LoVo (cell line): ENCODE results near the gene RPS6KA2.
"Not testable (repeated sequence)": the region's sequence is repeated elsewhere in the genome, so short reads cannot be mapped to it uniquely, and the experiment has no call there.

ENCODE experiments used
- DNase-seq: peaks from one replicate; pipeline ENCODE4 v3.0.0-alpha.2; 2016; ENCODE audit warnings: low spot score

The RPS6KA2 gene

DNA sequence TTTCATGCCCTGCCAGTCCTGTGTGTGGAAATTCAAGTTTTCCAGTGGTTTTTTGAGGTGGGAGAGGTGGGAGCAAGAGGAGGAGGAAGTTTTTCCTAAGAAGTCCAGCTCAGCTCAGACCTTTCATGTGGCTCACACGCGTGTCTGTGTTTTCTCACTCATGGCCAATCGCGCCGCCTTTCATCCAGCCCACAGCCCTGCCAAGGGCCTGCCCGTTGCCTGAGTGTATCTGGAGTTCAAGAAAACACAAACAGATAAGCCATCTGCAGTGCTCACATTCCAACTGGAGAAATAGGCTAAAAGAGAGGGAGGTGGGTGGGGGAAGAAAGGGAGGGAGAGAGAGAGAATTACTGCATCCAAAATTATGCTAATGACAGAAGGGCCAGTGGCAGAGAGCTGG lies 231.7 kb downstream of the RPS6KA2 start:
- no peak for DNase-seq

DNA sequence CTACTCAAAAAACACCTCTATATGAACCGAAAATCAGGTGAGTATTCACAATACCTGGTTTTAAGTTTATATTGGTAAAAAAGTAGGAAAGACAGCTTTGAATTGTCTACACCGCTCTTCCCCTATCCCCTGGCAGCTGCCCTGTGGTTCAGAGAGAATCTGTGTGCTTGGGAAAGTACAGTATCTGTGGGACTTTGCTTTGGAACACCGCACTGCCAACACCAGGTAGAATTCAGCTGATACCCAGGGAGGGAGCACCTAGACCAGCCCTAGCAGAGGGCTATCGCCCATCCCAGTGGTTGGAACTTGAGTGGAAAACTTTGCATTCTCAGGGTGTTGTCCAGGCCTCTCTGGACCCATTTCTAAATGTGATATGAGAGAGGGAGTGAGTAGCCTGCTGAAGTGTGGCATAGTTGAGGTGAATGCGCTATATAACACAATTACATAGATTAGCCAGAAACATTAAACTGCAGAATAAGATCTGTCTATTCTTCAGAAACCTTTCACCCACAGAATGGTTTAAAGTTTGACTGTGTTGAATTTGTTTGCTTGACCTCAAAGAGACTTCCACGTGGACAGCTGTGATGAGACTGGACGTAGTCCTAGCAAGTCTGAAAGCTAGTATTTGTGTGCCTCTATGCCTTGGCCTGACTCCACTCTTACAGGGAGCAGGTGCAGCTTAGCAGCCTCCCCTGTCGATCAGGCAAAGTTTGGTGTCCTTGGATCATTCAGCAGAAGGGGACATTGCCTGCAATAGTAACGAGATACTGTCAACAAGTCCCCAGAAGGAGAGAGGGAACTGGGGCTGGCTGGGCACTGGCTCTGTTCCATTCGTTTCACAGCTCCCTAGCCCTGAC lies 232.8 kb downstream of the RPS6KA2 start:
- no peak for DNase-seq

DNA sequence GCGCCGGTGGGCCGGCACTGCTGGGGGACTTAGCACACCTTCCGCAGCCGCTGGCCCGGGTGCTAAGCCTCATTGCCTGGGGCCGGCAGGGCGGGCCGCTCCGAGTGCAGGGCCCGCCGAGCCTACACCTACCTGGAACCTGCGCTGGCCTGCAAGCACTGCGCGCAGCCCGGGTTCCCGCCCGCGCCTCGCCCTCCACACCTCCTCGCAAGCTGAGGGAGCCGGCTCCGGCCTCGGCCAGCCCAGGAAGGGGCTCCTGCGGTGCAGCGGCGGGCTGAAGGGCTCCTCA lies 233.6 kb downstream of the RPS6KA2 start:
- DNase-seq = no peak

DNA sequence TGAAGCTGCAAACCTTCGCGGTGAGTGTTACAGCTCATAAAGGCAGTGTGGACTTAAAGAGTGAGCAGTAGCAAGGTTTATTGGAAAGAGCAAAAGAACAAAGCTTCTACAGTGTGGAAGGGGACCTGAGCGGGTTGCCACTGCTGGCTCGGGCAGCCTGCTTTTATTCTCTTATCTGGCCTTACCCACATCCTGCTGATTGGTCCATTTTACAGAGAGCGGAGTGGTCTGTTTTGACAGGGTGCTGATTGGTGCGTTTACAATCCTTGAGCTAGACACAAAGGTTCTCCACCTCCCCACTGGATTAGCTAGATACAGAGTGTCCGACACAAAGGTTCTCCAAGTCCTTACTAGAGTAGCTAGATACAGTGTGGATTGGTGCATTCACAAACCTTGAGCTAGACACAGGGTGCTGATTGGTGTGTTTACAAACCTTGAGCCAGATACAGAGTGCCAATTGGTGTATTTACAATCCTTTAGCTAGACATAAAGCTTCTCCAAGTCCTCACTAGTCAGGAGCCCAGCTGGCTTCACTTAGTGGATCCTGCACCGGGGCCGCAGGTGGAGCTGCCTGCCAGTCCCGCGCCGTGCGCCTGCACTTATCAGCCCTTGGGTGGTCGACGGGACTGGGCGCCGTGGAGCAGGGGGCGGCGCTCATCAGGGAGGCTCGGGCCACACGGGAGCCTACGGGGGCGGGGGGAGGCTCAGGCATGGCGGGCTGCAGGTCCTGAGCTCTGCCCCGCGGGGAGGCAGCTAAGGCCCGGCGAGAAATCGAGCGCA lies 234.1 kb downstream of the RPS6KA2 start:
- DNase-seq = not testable (repeated sequence)

DNA sequence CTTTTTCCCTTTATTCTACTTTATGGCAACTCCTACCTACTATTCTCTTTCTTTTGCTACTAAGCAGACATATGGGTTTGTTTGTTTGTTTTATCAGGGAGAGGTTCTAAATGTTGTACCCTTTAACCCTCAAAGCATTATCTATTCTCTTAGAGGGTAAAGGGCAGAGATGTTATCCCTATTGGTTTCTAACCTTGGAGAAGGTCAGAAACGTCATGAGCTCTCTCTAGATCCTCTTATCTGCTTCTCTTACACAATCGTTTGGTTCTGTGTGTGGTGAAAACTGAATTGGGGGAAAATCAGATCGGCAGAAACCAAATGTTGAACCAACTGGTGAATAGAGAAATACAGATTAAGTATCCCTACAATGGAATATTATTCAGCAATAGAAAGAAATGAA lies 237.9 kb downstream of the RPS6KA2 start:
- DNase-seq = no peak

DNA sequence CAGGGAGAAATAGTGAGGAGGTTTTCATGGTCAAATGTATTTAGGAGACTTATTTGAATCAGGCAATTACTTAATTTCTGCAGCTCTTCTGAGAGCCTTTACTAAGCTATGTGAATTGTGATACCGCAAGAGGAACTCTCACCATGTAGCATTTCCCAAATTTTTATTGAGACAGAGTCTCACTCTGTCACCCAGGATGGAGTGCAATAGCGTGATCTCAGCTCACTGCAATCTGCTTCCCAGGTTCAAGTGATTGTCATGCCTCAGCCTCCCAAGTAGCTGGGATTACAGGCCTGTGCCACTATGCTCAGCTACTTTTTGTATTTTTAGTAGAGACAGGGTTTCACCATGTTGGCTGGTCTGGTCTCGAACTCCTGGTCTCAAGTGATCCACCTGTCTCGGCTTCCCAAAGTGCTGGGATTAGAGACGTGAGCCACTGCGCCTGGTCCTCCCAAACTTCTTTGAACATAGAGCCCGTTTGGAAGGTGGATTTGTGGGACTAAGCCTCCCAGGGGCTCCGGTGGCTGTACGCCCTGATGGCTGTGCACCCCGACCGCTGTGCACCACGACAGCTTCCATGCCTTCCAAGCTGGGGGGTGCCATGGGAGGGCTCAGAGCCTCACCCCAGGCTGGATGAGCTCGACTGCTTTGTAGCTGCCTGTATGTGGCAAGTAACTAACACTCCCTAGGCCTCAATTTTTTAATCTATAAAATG lies 238.6 kb downstream of the RPS6KA2 start:
- no peak for DNase-seq

DNA sequence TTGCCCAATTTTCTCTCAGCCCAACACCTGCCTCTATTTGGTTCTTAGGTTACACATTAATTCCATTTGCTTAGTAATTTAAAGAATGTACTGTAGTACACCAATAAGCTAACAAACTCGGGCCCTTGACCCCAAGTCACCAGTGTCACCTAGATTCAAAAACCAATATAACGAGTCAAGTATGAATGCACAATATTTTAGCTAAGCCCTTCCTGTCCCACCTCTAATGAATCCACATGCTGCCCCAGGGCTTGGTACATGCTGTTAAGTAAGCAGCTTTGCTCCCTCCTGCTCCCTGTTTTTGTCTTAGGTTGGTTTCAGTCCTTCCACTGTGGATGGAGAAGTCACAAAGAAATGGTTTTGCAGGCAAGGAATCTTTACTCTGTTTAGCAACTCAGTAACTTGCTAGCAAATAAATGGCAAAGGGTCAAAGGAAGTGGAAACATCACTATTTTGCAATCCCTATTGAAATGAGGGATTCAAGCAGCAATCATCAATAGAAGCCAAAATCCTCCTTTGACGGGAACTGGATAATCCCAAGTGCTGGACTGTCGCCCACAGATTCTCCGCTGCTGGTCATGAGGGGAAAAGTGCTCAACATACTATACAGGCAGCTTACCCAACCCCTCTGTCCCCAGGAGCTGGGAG lies 239.3 kb downstream of the RPS6KA2 start:
- no peak for DNase-seq

DNA sequence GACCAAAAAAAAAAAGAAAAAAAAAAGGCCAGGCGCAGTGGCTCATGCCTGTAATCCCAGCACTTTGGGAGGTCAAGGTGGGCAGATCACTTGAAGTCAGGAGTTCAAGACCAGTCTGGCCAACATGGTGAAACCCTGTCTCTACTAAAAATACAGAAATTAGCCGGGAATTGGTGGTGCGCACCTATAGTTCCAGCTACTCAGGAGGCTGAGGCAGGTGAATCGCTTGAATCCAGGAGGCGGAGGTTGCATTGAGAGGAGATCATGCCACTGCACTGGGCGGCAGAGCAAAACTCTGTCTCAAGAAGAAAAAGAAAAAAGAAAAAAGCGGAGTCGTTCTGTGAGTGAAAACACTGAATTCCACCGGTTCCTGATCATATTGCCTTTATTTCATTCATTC lies 240.0 kb downstream of the RPS6KA2 start:
- DNase-seq = not testable (repeated sequence)

DNA sequence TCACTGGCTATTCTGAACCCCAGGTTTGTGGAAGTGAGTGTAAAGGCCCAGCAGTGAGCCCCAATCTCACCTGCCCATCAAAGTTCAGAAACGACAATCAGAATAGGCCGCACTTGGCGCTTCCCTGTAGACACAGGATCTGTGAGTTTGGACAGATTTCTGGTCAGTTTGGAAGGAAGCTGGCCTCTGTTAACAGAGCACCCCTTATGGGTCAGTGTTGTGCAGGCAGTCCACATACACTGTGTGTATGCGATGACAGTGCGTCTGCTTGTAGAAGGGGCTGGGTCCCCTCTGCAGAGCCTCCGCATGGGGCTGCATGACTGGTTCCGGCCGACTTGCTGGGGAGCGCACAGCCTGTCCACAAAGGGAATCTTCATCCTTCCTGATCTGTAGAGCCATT lies 240.9 kb downstream of the RPS6KA2 start:
- no peak for DNase-seq

DNA sequence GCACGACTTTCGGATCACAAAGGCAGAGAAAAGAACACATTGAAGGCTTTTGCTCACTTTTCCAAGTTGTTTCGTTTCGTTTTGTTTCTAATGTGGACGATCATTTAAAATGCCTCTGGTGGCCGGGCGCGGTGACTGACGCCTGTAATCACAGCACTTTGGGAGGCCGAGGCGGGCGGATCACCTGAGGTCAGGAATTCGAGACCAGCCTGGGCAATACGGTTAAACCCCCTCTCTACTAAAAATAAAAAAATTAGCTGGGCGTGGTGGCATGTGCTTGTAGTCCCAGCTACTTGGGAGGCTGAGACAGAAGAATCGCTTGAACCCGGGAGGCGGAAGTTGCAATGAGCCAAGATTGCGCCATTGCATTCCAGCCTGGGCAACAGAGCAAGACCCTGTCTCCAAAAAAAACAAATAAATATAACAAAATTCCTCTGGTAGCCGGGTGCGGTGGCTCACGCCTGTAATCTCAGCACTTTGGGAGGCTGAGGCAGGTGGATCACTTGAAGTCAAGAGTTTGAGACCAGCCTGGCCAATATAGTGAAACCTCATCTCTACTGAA lies 243.2 kb downstream of the RPS6KA2 start:
- DNase-seq = not testable (repeated sequence)

DNA sequence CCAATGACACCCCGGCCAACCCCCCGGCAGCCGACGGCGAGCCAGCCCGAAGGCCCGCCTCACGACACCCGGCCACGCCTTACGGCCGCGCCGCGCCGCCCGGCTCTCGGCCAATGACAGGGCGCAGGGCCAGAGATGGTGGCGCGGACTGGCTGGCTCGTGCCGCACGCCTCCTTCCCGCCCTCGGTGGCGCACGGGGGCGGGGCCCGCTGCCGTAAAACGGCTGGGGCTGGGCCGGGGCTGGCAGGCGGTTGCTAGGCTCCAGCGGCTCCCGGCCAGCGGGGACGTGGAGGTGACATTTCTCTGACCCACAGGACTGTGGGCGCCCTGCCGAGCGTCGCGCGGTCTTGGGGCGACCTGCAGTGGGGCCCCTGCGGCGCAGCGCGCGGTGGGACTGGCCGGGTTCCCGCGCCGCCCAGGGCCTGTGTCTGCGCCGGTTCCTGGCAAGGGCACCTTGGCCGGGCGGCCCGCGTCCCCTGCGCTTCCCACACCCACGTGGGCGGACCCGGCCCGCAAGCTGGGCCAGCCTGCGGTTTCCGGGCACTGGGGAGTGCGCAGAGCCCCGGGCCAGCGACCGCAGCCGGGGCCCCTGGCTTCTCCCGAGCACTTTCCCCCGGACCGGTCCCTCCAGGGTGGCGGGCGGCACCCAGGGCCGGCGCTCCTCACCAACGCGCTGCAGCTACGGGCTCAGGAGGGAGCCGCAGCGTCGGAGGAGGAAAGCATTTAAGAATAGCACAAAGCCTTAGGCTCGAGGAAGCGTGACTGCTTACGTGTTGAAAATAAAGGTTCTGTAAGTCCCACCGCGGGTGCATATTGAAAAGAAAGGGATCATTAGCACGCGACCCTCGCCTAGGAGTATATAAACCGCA lies 243.9 kb downstream of the RPS6KA2 start, which contains the start of gene MPC1:
MPC1 (minus strand) TSS at position 8 of the 869 bp plus-strand sequence. CDS start 64 bp downstream, outside the sequence.
- DNase-seq = peak; percentile 94

DNA sequence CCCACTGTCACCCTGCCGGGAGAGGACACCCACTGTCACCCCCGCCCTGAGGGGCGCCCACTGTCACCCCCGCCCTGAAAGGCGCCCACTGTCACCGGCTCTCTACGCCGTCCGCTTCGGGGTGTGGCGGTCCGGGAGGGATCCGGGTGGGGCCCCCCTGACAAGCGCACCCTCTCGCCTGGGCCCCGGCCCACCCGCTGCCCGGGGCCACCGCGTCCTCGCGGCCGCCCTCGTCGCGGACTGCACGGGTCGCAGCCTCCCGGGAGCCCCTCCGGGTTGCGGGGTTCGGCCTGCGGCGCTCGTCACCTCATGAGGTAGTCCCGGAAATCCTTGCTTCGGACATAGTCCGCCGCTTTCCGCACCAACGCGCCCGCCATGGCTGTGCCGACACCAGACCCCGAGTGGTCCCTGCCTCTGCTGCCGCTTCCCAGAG lies 244.5 kb downstream of the RPS6KA2 start:
- no peak for DNase-seq

DNA sequence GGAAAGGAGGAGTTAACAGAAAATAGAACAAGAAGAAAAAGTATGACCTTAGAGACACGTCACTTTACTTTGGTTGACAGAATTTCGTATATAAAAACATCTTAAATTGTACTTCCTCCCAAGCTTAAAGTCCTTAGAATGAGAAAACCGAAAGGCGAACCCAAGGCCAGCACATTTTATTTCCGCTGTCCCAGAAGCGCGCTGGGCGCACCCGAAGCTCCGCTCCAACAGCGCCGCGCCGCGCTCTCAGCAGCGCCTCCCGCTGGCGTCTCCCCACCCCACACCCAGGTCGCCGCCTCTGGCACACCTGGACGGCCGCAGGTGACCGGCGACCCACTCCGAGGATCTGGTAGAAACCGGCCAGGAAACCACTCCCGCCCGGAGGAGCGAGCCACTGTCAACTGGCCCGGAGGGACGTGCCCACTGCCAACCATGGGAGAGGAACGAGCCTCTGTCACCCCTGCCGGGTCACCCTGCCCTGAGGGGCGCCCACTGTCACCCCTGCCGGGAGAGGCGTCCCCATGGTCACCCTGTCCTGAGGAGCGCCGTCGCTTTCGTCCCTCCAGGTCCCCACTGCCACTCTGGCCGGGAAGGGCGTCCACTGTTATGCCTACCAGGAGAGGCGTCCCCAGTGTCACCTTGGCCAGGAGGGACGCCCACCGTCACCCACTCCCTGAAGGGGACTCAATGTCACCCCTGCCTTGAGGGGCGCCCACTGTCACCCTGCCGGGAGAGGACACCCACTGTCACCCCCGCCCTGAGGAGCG lies 245.1 kb downstream of the RPS6KA2 start:
- peak; percentile 71 for DNase-seq

DNA sequence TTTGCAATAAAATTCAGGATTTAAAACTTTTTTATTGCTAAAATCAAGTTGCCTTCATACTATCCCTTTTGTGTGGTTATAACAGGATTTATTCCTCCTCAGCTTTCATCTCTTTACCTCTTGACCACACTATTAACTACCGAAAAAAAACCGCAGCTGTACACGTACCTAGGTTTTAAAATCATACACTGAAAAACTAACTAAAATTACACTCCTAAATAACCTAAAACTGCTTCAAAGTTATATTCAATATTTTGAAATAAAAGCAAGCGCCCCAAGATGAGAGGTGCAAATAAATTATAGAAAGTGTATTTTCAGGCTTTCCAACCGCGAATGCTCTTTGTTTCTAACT lies 245.7 kb downstream of the RPS6KA2 start:
- DNase-seq = no peak

DNA sequence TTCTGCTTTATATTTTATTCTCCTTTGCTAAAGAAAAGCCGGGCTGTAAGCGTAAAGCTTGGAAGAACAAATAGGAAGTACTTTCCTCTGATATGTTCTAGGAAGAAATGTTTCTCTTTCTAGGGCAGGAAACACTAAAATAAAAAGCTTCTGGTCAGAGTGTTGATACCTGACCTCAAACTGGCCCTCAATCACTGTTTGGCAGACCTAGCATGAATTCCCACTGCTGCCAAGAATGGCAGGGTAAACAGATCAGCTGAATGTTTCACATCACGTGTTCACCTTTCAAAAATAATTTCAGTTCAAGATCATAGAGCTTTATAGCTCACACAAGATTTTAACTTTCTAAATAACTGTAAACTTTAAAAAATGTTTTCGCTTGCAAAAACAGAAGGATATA lies 247.3 kb downstream of the RPS6KA2 start:
- no peak for DNase-seq

DNA sequence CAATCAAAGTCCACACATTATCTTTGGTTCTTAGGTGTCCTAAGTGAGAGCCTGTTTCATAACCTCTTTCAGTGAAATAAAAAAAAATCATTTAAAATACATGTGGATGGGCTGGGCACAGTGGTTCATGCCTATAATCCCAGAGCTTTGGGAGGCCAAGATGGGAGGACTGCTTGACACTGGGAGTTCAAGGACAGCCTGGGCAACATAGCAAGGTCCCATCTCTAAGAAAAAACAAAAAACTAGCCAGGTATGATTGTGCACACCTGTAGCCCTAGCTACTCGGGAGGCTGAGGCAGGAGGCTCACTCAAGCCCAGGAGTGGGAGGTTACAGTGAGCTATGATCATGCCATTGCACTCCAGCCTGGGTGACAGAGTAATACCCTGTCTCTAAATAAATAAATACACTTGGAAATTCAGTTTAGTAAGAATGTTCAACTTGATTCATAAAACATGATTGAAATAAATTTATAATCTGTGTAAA lies 247.9 kb downstream of the RPS6KA2 start:
- no peak for DNase-seq

DNA sequence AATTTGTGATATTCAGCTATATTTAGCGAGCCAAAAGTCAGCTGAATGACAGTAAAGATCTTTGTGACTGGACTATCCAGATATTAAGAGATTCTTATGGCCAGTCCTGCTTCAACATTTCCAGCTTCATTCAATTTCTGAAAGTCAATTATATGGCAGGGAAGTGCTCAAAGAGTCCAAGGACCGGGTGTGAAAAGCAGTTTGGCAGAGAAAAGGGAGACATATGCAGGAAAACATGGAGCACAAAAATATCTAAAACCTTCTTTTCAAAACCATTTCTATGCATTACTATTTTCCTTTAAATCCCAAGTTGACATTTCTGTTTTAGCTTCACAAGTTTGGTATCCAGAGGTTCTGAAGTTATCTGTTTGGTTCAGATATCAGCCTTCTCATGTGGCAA lies 249.3 kb downstream of the RPS6KA2 start:
- DNase-seq = no peak

DNA sequence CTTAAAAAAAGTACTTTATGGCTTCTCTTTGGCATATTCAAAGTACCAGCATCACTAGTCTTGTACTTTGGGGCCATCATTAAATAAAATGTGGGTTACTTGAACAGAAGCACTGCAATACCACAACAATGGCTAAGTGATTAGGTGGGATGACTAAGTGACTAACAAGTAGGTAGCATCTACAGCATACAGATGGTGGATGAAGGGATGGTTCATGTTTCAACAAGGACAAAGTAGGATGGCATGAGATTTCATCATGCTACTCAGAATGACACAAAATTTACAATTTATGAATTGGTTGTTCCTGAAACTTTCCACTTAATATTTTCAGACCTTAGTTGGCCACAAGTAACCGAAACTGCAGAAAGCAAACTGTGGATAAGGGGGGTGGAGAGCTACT lies 252.0 kb downstream of the RPS6KA2 start:
- no peak for DNase-seq

DNA sequence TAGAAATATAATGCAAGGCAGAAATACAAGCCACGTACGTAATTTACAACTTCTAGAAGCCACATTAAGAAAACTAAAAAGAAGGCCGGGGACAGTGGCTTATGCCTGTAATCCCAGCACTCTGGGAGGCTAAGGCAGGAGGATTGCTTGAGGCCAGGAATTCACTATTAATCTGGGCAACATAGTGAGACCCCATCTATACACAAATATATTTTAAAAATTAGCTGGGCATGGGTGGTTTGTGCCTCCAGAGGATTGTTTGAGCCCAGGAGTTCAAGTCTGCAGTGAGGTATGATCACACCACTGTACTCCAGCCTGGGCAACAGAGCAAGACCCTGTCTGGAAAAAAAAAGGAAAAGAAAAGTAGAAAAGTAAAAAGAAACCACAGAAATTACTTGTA lies 256.6 kb downstream of the RPS6KA2 start:
- no peak for DNase-seq

DNA sequence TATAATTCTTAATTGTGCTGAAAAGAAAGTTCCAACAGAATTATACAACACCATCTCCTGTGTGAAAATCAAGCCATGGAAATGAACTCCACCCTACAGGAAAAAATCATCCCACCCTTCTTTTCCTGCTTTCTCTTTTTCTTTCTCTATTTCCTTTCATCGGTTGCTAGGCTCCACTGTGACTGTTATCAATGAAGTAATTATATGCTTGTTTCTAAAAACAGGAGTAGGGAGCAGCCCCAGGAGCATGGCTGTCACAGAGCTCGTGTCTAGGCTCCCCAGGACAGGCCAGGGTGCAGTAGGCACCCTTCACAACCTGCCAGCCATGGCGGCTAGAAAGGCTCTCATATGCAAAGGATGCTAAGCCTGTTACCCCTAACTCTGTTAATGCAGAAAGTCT lies 257.3 kb downstream of the RPS6KA2 start:
- DNase-seq = no peak
